ENCODE measurements around the gene DIP2A.

DIP2A gene

DNA sequence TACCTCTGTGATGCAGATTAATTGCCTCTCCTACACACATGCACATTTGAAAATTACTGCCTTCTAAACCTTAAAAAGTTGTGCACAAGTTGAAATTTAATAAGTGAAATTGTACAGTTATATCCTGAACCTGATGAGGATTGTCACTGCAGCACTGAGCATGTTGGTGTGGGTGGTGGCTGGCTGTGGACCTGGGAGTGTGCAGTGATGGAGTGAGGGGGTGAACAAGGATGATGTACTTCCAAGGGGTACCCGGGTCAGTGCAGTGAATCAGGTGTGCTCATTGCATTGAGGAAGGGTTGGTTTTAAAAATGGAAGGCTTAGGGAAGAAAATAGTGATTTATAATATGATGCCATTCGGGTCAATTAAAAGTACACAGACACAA, 24.1 kb downstream of the DIP2A start:
- no peak for TF ChIP-seq CTCF (IDR thresholded peaks at IDR 0.05; ENCODE audit: low read depth, low read length)
- no peak for TF ChIP-seq MYC (IDR thresholded peaks at IDR 0.05; ENCODE audit: low read depth, low read length)
- TF ChIP-seq POLR2A (IDR thresholded peaks at IDR 0.05; ENCODE audit: extremely low read depth, insufficient read length): no peak
- TF ChIP-seq, protein P1, sequence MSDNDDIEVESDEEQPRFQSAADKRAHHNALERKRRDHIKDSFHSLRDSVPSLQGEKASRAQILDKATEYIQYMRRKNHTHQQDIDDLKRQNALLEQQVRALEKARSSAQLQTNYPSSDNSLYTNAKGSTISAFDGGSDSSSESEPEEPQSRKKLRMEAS (IDR thresholded peaks at IDR 0.05; ENCODE audit: low read depth, low read length): no peak
- DNase-seq (ENCODE audit: low read depth): no peak
- H3K4me3 ChIP-seq (ENCODE audit: low read depth, low read length): no peak overlapping the region

DNA sequence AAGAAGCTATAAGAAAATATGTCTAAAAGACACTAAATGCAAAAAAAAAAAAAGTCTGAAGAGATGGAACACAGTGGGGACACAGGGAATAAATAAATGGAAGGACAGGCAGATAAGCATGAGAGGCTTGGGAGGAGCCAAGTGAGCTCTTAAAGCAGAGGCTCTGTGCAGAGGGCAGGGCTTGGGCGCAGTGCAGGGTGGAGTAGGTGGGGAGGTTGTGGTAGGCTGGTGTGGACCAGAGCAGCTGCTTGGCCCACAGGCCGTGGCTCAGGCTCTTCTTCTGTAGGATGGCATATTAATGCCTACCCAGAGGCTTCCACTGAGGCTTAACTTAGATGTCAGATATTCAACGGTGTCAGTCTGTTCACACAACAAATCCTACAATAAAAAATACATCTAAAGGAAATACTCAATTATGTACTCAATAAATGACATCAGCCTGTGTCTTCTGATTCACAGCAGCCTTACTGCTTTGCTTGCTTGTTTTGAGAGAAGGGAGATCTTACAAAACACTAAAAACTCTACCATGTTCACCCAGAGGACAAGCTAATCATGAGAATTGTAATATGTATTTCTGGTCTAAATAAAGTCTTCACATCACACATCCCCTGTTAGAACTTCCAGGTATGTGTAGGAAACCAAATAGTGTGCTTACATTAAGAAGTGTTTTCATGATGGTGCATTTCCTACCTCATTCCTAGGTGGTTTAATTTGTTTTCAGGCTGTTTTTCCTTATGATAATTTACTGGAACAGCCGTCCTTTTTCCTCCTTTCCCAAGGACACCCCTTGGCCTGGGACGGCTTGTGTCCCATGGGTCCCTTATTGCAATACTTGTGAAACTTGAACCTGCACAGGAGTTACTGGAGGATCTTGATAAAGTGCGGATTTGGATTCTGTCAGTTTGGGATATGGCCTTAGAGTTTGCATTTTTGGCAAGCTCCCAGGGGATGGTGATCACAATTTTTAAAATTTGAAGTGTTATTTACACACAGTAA, 24.9 kb downstream of the DIP2A start:
- no peak for DNase-seq (ENCODE audit: low read depth)
- H3K4me3 ChIP-seq (ENCODE audit: low read depth, low read length): no peak overlapping the region
- TF ChIP-seq, protein P1 (IDR thresholded peaks at IDR 0.05; ENCODE audit: low read depth, low read length): no peak
- no peak for TF ChIP-seq POLR2A (IDR thresholded peaks at IDR 0.05; ENCODE audit: extremely low read depth, insufficient read length)
- no peak for TF ChIP-seq MYC (IDR thresholded peaks at IDR 0.05; ENCODE audit: low read depth, low read length)
- TF ChIP-seq CTCF (IDR thresholded peaks at IDR 0.05; ENCODE audit: low read depth, low read length): no peak

- H3K4me3 ChIP-seq (ENCODE audit: low read depth, low read length): no peak overlapping the region
- TF ChIP-seq POLR2A (IDR thresholded peaks at IDR 0.05; ENCODE audit: extremely low read depth, insufficient read length): no peak
- TF ChIP-seq CTCF (IDR thresholded peaks at IDR 0.05; ENCODE audit: low read depth, low read length): no peak
- TF ChIP-seq MYC (IDR thresholded peaks at IDR 0.05; ENCODE audit: low read depth, low read length): no peak
- TF ChIP-seq, protein P1 (IDR thresholded peaks at IDR 0.05; ENCODE audit: low read depth, low read length): no peak
- DNase-seq (ENCODE audit: low read depth): no peak
Observed at GRCh38 chr21:46486481-46487126, 27.9 kb downstream of the DIP2A start.

GRCh38 chr21:46489162-46489663, 30.5 kb downstream of the DIP2A start:
- TF ChIP-seq MYC (IDR thresholded peaks at IDR 0.05; ENCODE audit: low read depth, low read length) (no peak), CTCF (IDR thresholded peaks at IDR 0.05; ENCODE audit: low read depth, low read length) (no peak), POLR2A (IDR thresholded peaks at IDR 0.05; ENCODE audit: extremely low read depth, insufficient read length) (no peak)
- TF ChIP-seq, protein P1 (IDR thresholded peaks at IDR 0.05; ENCODE audit: low read depth, low read length): no peak
- no peak for DNase-seq (ENCODE audit: low read depth)
- H3K4me3 ChIP-seq (ENCODE audit: low read depth, low read length): no peak overlapping the region

DNA sequence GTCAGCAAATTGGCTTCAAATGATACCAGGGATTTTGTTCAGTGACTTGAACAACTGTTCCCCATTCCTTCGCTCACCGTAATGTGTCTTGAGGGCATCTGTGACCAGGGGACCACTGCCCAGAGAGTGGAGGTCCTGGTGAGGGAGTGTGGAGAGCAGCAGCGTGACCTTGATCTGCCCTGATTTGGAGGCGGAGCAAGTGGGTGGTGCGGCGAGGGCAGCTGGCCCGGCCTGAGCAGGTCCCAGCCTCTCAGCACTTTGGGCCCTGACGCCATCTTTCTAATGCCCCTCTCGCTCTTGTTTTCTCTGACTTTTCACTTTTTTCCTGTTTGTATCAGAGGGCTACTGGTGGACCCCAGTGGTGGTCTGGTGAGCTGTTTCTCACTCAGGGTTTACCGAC, 31.1 kb downstream of the DIP2A start:
- H3K4me3 ChIP-seq (ENCODE audit: low read depth, low read length): no peak overlapping the region
- DNase-seq (ENCODE audit: low read depth): no peak
- TF ChIP-seq, protein P1 (IDR thresholded peaks at IDR 0.05; ENCODE audit: low read depth, low read length): no peak
- TF ChIP-seq POLR2A (IDR thresholded peaks at IDR 0.05; ENCODE audit: extremely low read depth, insufficient read length) (no peak), CTCF (IDR thresholded peaks at IDR 0.05; ENCODE audit: low read depth, low read length) (no peak), MYC (IDR thresholded peaks at IDR 0.05; ENCODE audit: low read depth, low read length) (no peak)

Measured in NB4 (cell line).